Stimulated activated naive CD8-positive, alpha-beta T cell treated with anti-CD3 and anti-CD28 coated beads, Interleukin-15, Interleukin-2, amounts not matched to agents 100 ng/mL and 50 ng/mL, for 24 hours (primary cell): ENCODE measurements around the gene DLG2.
"Not testable (repeated sequence)": the region's sequence is repeated elsewhere in the genome, so short reads cannot be mapped to it uniquely, and the experiment has no call there.

Experiments
- H3K27ac Mint-ChIP-seq: one replicate; pipeline ENCODE4 v1.8.0; 2021; ENCODE audit warnings: mild to moderate bottlenecking, mixed read lengths
- H3K27me3 Mint-ChIP-seq: one replicate; pipeline ENCODE4 v1.8.0; 2021; ENCODE audit warnings: mixed read lengths
- H3K36me3 Mint-ChIP-seq: one replicate; pipeline ENCODE4 v1.8.0; 2021; ENCODE audit warnings: low read depth, mixed read lengths
- H3K4me1 Mint-ChIP-seq: one replicate; pipeline ENCODE4 v1.8.0; 2021; ENCODE audit warnings: low read depth, mixed read lengths
- H3K4me3 Mint-ChIP-seq: one replicate; pipeline ENCODE4 v1.8.0; 2021; ENCODE audit warnings: mild to moderate bottlenecking, mixed read lengths
- H3K9me3 Mint-ChIP-seq: one replicate; pipeline ENCODE4 v1.8.0; 2021; ENCODE audit warnings: mixed read lengths

The DLG2 gene

GRCh38 chr11:85654343-85654742, 27.2 kb upstream of the DLG2 start:
- H3K4me1 Mint-ChIP-seq, result peaks cover 62% of the 10 kb centered on the region
- H3K27me3 Mint-ChIP-seq, H3K27ac Mint-ChIP-seq, H3K4me3 Mint-ChIP-seq, H3K9me3 Mint-ChIP-seq: not testable (repeated sequence)
- peaks cover 62% of the 10 kb centered on the region for H3K36me3 Mint-ChIP-seq

DNA sequence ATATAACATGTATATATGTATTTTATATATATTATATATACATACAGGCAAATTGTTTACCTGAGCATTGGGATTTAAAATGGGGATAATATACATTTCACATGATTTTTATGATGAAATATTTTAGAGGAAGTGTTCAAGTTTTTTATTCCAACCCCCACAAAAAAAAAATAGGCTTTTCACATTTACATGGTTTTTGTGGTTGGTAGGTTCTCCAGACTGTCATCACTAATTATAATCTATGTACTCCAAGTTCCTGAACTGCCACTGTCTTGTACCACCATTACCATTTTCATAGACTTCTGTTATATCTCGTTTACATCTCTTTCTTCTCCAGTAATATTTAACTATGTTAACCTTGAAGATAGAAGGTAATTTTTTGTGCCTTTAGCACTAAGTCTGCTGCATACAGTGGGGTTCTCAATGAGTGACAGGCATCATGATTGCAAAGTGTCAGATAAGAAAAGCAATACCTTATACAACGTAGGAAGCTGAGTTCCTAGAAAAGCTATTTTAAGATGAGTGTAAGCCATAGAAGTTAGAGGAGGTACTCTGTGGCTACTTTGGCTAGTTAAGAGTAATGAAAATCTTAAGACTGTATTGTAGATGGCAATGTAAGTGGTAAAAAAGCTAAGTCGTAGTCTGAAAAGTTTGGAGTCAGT, 25.8 kb upstream of the DLG2 start:
- Mint-ChIP-seq H3K27ac (peak overlapping the region; percentile 74), H3K36me3 (peaks cover 48% of the 10 kb centered on the region), H3K4me1 (peaks cover 64% of the 10 kb centered on the region), H3K4me3 (no peak overlapping the region), H3K9me3 (no peaks in the 10 kb centered on the region), H3K27me3 (no peaks in the 10 kb centered on the region)

DNA sequence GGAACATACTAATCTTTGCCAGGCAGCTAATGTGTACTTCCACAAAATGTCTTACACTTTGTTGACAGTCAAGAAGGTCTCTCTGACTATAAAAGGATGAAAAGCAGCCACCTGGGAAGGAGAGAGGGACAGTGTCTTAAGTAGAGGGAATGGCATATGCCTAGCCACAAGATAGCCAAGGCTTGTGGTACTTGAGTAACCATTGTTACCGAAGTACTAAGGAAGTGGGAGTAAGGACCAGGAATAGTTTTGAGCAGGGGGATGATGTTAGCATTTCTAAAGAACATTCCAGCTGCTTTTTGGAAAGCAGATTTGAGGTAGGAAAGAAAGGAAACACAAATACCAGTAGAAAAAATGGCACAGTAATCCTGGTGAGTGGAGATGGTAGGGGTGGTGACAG, 24.0 kb upstream of the DLG2 start:
- H3K9me3 Mint-ChIP-seq, result no peaks in the 10 kb centered on the region
- H3K27ac Mint-ChIP-seq, result no peak overlapping the region
- peaks cover 58% of the 10 kb centered on the region for H3K4me1 Mint-ChIP-seq
- no peaks in the 10 kb centered on the region for H3K27me3 Mint-ChIP-seq
- peaks cover 32% of the 10 kb centered on the region for H3K36me3 Mint-ChIP-seq
- H3K4me3 Mint-ChIP-seq, result no peak overlapping the region

- H3K27ac Mint-ChIP-seq, result peak within 1 kb of the TSS; percentile 96
- no peaks in the 10 kb centered on the region for H3K9me3 Mint-ChIP-seq
- peak within 1 kb of the TSS; percentile 100 for H3K4me3 Mint-ChIP-seq
- H3K4me1 Mint-ChIP-seq, result peaks cover 39% of the 10 kb centered on the region
- H3K27me3 Mint-ChIP-seq, result peaks cover 14% of the 10 kb centered on the region
- H3K36me3 Mint-ChIP-seq, result peaks cover 13% of the 10 kb centered on the region
These were observed 20.6 kb upstream of the DLG2 start, which contains the start of gene TMEM126A for GRCh38 chr11:85647604-85648299. Gene TMEM126A (plus strand): TSS chr11:85647967. CDS start chr11:85650256, 2,289 bp downstream.

DNA sequence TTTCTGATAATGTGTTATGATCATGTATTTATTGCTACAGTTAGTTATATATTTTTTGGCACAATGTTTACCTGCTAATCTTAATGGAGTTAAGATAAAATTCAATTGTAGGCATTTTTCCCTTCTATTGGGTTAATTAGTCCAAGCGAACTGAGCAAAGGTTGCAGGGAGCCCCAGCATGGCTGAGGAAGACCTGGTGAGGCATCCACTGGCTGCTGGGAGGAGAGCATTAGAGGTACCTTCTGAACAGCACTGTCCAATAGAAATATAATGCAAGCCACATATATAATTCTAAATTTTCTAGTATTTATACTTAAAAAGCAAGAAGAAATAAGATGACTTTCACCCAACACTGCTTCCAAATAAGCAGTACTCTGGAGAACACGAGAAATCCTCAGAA, 19.9 kb upstream of the DLG2 start:
- H3K27me3 Mint-ChIP-seq, result peaks cover 17% of the 10 kb centered on the region
- H3K36me3 Mint-ChIP-seq, result peaks cover 8% of the 10 kb centered on the region
- peak overlapping the region; percentile 96 for H3K27ac Mint-ChIP-seq
- H3K9me3 Mint-ChIP-seq, result no peaks in the 10 kb centered on the region
- peaks cover 36% of the 10 kb centered on the region for H3K4me1 Mint-ChIP-seq
- H3K4me3 Mint-ChIP-seq, result peak overlapping the region; percentile 100

GRCh38 chr11:85643191-85643614, 16.1 kb upstream of the DLG2 start:
- H3K4me1 Mint-ChIP-seq, result peaks cover 11% of the 10 kb centered on the region
- no peak overlapping the region for H3K4me3 Mint-ChIP-seq
- H3K9me3 Mint-ChIP-seq, result no peaks in the 10 kb centered on the region
- H3K27me3 Mint-ChIP-seq, result peaks cover 18% of the 10 kb centered on the region
- H3K27ac Mint-ChIP-seq, result no peak overlapping the region
- H3K36me3 Mint-ChIP-seq, result peaks cover 14% of the 10 kb centered on the region

DNA sequence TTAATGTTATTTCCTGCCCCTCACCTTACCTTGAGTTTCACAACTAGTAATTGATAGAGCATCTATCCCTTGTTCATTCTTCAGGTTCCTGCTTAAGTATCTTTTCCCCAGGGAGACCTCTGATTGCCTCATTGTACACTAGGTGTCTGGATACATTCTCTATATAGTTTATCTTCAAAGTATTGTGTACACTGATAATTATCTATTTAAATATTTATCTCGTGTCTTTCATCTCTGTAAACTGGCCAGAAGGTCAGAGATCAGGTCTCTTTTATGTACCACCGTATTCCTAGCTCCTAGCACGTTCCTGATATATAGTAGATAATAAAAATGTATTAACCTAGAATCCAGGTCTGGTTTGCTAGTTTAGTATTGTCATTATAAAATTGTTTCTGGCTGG, 7.6 kb upstream of the DLG2 start:
- peaks cover 57% of the 10 kb centered on the region for H3K36me3 Mint-ChIP-seq
- H3K4me1 Mint-ChIP-seq, result peaks cover 13% of the 10 kb centered on the region
- no peak overlapping the region for H3K27ac Mint-ChIP-seq
- no peak overlapping the region for H3K4me3 Mint-ChIP-seq
- no peaks in the 10 kb centered on the region for H3K27me3 Mint-ChIP-seq
- H3K9me3 Mint-ChIP-seq, result no peaks in the 10 kb centered on the region

DNA sequence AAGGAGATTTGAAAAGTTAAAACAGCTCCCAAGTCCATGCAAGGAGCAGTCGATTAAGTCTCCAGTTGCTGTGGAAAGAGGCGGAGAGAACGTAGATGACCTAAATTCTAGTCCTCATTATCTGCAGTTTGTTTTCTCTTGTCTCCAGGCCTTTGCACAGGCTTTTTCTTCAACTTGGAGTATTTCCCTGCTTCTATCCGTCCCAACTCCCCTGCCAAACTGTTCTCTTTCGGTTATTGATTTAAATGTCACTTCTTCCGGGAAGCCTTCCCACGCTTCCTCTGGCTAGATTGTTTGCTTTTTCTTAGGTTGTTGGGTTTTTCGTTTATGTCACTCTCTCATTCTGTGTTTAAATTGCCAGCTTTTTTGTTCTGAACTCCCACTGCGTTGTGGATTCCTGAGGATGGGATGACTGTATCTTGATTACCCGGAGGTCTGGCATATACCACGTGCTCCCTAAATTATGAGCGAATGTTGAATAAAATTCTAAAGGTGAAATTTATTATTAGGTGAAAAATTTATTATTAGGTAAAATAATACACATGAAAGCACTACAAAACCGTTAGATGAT, 1.7 kb upstream of the DLG2 start:
- H3K4me3 Mint-ChIP-seq, result peak overlapping the region; percentile 93
- H3K36me3 Mint-ChIP-seq, result peaks cover 19% of the 10 kb centered on the region
- no peaks in the 10 kb centered on the region for H3K27me3 Mint-ChIP-seq
- no peaks in the 10 kb centered on the region for H3K9me3 Mint-ChIP-seq
- peak overlapping the region; percentile 92 for H3K27ac Mint-ChIP-seq
- H3K4me1 Mint-ChIP-seq, result peaks cover 45% of the 10 kb centered on the region

DNA sequence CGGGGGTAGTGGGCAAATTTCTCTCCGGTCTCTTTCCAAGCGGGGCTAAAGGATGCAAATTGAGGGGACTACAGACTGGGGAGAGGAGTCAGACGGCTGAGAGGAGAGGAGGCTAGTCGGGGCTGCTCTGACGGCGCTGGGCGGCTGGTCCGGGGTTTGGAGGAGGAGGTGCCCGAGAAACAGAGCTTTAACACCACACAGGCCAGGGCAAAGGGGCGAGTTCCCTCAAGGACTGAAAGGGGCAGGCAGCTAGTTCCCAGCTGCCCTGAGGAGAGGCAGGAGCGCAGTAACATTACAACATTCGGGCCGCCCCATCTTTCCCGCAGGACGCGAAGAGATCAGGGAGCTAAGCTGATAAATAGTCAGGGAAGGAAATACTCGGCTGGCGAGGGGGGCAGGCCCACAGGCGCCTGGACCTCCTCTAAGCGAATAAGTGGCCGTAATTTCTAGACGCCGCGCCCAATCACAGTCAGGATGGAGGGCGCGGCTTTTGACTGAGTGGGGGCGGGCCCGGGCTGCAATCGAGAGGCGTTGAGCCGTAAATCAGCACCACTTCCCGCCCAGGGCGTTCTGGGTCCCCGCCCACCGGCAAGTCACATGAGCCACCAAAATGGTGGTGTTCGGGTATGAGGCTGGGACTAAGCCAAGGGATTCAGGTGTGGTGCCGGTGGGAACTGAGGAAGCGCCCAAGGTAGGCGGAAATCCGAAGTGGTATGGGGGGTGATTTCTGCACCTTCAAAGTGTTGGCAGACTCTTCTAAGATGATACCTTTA, 1.0 kb upstream of the DLG2 start, which contains the start of gene TMEM126B:
Gene TMEM126B (plus strand): TSS at position 596 of the 773 bp plus-strand sequence. CDS start 15 bp downstream, at position 611.
- Mint-ChIP-seq H3K27me3 (no peaks in the 10 kb centered on the region), H3K27ac (peak within 1 kb of the TSS; percentile 92), H3K4me1 (peaks cover 45% of the 10 kb centered on the region), H3K36me3 (peaks cover 15% of the 10 kb centered on the region), H3K9me3 (no peaks in the 10 kb centered on the region), H3K4me3 (peak within 1 kb of the TSS; percentile 93)

- peak overlapping the region; percentile 93 for H3K4me3 Mint-ChIP-seq
- peaks cover 45% of the 10 kb centered on the region for H3K4me1 Mint-ChIP-seq
- peaks cover 7% of the 10 kb centered on the region for H3K36me3 Mint-ChIP-seq
- no peaks in the 10 kb centered on the region for H3K27me3 Mint-ChIP-seq
- no peaks in the 10 kb centered on the region for H3K9me3 Mint-ChIP-seq
- peak overlapping the region; percentile 46 for H3K27ac Mint-ChIP-seq
These were observed 648 bp downstream of the DLG2 start for GRCh38 chr11:85626496-85626895.

DNA sequence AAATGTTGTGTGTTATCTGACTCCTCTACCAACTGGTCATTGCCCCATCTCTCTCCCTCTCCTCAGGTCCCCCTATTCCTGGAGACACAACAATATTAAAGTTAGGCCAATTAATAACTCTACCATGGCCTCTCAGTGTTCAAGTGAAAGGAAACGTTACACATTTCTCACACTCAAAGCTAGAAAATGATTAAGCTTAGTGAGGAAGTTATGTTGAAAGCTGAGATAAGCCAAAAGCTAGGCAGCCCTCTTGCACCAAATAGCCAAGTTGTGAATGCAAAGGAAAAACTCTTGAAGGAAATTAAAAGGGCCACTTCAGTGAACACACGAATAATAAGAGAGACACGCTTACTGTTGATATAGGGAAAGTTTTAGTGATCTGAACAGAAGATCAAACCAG, 6.9 kb downstream of the DLG2 start:
- Mint-ChIP-seq H3K36me3 (no peaks in the 10 kb centered on the region), H3K27ac (no peak overlapping the region), H3K4me3 (no peak overlapping the region), H3K9me3 (no peaks in the 10 kb centered on the region), H3K4me1 (peaks cover 15% of the 10 kb centered on the region), H3K27me3 (peaks cover 4% of the 10 kb centered on the region)

DNA sequence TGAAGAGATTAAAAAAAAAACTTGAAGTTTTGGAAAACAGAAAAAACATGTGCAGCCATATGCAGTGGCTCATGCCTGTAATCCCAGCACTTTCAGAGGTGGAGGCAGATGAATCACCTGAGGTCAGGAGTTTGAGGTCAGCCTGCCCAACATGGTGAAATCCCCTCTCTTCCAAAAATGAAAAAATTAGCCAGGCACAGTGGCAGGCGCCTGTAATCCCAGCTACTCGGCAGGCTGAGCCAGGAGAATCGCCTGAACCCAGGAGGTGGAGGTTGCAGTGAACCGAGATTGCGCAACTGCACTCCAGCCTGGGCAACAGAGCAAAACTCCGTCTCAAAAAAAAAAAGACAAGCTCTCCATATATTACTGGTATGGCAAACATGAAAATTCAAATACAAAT, 7.6 kb downstream of the DLG2 start:
- Mint-ChIP-seq H3K36me3 (no peaks in the 10 kb centered on the region), H3K4me3 (no peak overlapping the region), H3K9me3 (no peaks in the 10 kb centered on the region), H3K27ac (no peak overlapping the region), H3K27me3 (peaks cover 4% of the 10 kb centered on the region), H3K4me1 (peaks cover 12% of the 10 kb centered on the region)

DNA sequence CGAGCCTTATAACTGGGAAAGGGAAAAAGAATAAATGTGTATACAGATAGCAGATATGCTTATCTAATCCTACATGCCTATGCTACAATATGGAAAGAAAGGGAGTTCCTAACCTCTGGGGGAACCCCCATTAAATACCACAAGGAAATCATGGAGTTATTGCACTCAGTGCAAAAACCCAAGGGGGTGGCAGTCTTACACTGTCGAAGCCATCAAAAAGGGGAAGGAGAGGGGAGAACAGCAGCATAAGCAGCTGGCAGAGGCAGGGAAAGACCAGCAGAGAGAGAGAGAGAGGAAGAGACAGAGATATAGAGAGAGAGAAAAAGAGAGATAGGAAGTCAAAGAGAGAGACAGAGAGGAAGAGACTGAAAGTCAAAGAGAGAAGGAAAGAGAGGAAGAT, 15.5 kb downstream of the DLG2 start:
- not testable (repeated sequence) for H3K36me3 Mint-ChIP-seq, H3K9me3 Mint-ChIP-seq, H3K4me1 Mint-ChIP-seq, H3K27ac Mint-ChIP-seq, H3K4me3 Mint-ChIP-seq, H3K27me3 Mint-ChIP-seq

DNA sequence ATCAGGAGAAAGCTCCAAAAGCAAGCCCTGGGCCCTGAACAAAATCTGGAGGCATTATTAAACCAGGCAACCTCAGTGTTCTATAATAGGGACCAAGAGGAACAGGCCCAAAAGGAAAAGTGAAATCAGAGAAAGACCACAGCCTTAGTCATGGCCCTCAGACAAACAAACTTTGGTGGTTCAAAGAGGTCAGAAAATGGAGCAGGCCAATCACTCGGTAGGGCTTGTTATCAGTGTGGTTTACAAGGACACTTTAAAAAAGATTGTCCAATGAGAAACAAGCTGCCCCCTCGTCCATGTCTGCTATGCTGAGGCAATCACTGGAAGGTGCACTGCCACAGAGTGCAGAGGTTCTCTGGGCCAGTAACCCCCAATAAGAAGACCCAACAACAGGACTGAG, 17.9 kb downstream of the DLG2 start:
- H3K4me3 Mint-ChIP-seq, H3K9me3 Mint-ChIP-seq, H3K27ac Mint-ChIP-seq, H3K36me3 Mint-ChIP-seq, H3K4me1 Mint-ChIP-seq, H3K27me3 Mint-ChIP-seq: not testable (repeated sequence)

DNA sequence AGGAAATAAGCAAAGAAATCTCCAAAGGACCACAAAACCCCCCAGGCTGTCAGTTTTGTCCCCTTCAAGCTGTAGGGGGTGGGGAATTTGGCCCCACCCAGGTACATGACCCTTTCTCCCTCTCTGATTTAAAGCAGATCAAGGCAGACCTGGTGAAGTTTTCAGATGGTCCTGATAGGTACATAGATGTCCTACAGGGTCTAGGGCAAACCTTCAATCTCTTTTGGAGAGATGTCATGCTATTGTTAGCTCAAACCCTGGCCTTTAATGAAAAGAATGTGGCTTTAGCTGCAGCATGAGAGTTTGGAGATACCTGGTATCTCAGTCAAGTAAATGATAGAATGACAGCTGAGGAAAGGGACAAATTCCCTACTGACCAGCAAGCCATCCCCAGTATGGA, 18.5 kb downstream of the DLG2 start:
- H3K9me3 Mint-ChIP-seq, H3K36me3 Mint-ChIP-seq, H3K27ac Mint-ChIP-seq, H3K27me3 Mint-ChIP-seq, H3K4me3 Mint-ChIP-seq, H3K4me1 Mint-ChIP-seq: not testable (repeated sequence)
